Psoas muscle (tissue), 8 donors: ENCODE measurements around the gene CES3. TPM values are rescaled to one million over a fixed set of nuclear protein-coding genes. Genes with fewer than 3 reads are reported as not detected.
"Not testable (repeated sequence)": the region's sequence is repeated elsewhere in the genome, so short reads cannot be mapped to it uniquely, and the experiment has no call there.

Experiments used
- ATAC-seq, 4 donors: fragments of 200-7000 bp; cut with Tn5 transposase; one replicate each; pipeline ENCODE4 v1.9.1; 2020; ENCODE audit warnings: moderate library complexity in 3 of 4, mild to moderate bottlenecking in 2 of 4
- DNase-seq, 2 donors: peaks; one replicate each; pipeline ENCODE4 v3.0.0-alpha.2; 2020
- H3K27ac ChIP-seq: fragments of 200-600 bp; one replicate; pipeline ENCODE4 v1.8.0; 2022
- H3K27me3 ChIP-seq, 3 donors: fragments of 200-600 bp in 1 of 3; one replicate each; pipeline versions ENCODE4 v1.6.1 to v1.8.0; 2013 to 2022; ENCODE audit warnings: low read length in 2 of 3, mild to moderate bottlenecking in 2 of 3, moderate library complexity in 1 of 3; ENCODE audit not compliant: insufficient read depth in 3 of 3
- H3K36me3 ChIP-seq, 2 donors: fragments of 200-600 bp in 1 of 2; one replicate each; pipeline versions ENCODE4 v1.6.1 to v1.8.0; 2013 to 2022; ENCODE audit warnings: low read depth in 1 of 2, mild to moderate bottlenecking in 1 of 2, moderate library complexity in 1 of 2; ENCODE audit not compliant: insufficient read depth in 1 of 2
- H3K4me1 ChIP-seq: fragments of 200-600 bp; one replicate; pipeline ENCODE4 v1.8.0; 2022
- H3K4me3 ChIP-seq: fragments of 200-600 bp; one replicate; pipeline ENCODE4 v1.8.0; 2022; ENCODE audit warnings: mild to moderate bottlenecking
- H3K9me3 ChIP-seq: fragments of 200-600 bp; one replicate; pipeline ENCODE4 v1.8.0; 2022
- CTCF ChIP-seq: fragments of 200-600 bp; IDR thresholded peaks from one replicate; pipeline ENCODE4 v1.8.0; 2022; ENCODE audit warnings: antibody characterized with exemption
- WGBS, 3 donors: extraction: QIAGEN DNeasy Blood & Tissue Kit; methylation state at CpG; one replicate each; pipeline versions ENCODE4 v1.1.6 to v1.1.7; 2013; 5-methylcytosine and 5-hydroxymethylcytosine counted together
- intact Hi-C, 2 donors: fragments of 100-400 bp; cut with DNase I; formaldehyde crosslinking; loops; one replicate each; pipeline versions ENCODE4 v1.11.0 to v1.14.2; 2022
- polyA plus RNA-seq, 3 donors: library from polyadenylated mRNA; stranded (reverse); fragments of 200-250 nt; gene quantifications; one replicate each; pipeline ENCODE4 v1.2.3, GENCODE V29; 2013
- total RNA-seq, 4 donors: library from RNA; stranded (reverse); fragmentation: NEBNext Ultra II Directional in 2 of 4; extraction: Animal tissue kit (Norgen Biotek cat#: 25700) in 2 of 4; gene quantifications; one replicate each; pipeline versions ENCODE4 v1.2.1 to v1.2.4, GENCODE V29; 2021 to 2023
- donor health status: healthy with polysubstance abuse.
- donor health status: DM: no; HTN: no; CAD: no; lungs with moderate emphysema.
- donor health status: Bipolar disorder and iron deficiency.
- donor health status: healthy.
- donor health status: DM: yes; HTN: yes; CAD: no.
- donor health status: DM: no; HTN: no; CAD: no.
- donor health status: DM: no; HTN: no; CAD: no.
- donor health status: DM: yes; HTN: yes; CAD: no.

CES3 gene
- total and polyA plus RNA-seq, 7 donors = 0.48 to 15.2 (median 9.7) TPM

GRCh38 chr16:66986559-66986958, 25.5 kb downstream of the CES3 start:
- no peak for ATAC-seq
- Histone ChIP-seq H3K9me3 (no peaks in the 10 kb centered on the region), H3K4me3 (no peak overlapping the region), H3K27ac (no peak overlapping the region), H3K4me1 (no peaks in the 10 kb centered on the region), H3K36me3 (peaks cover 0 to 3% of the 10 kb centered on the region in 2 donors), H3K27me3 (no peaks in the 10 kb centered on the region)
- DNase-seq = no peak
- intact Hi-C loops = no loop called here
- 92 to 99% (median 93%) methylated on average over 6 of the region's 6 CpGs for WGBS, 3 donors
- TF ChIP-seq CTCF = no peak

GRCh38 chr16:66988197-66988788, 27.2 kb downstream of the CES3 start, which contains the start of gene CES4A:
Gene CES4A, plus strand, starts transcription at chr16:66988589. Its CDS starts 184 bp downstream, at chr16:66988773.
- ATAC-seq (peak; percentile 71 to 93 (median 85)), DNase-seq (peak in 1 of 2 donors; percentile 36)
- intact Hi-C loops = no loop called here
- Histone ChIP-seq H3K36me3 (no peaks in the 10 kb centered on the region), H3K9me3 (no peaks in the 10 kb centered on the region), H3K4me3 (no peak within 1 kb of the TSS), H3K27me3 (no peaks in the 10 kb centered on the region), H3K4me1 (no peaks in the 10 kb centered on the region), H3K27ac (no peak within 1 kb of the TSS)
- TF ChIP-seq CTCF = no peak
- 48 to 57% (median 49%) methylated on average over 11 of the region's 11 CpGs for WGBS, 3 donors

GRCh38 chr16:66991545-66992077, 30.5 kb downstream of the CES3 start:
- Histone ChIP-seq H3K27ac (no peak overlapping the region), H3K36me3 (no peaks in the 10 kb centered on the region), H3K9me3 (no peaks in the 10 kb centered on the region), H3K4me1 (peaks cover 8% of the 10 kb centered on the region), H3K4me3 (no peak overlapping the region), H3K27me3 (no peaks in the 10 kb centered on the region)
- ATAC-seq (no peak), DNase-seq (no peak)
- intact Hi-C loops = no loop called here
- no peak for TF ChIP-seq CTCF
- 76 to 91% (median 85%) methylated on average over 2 of the region's 2 CpGs for WGBS, 3 donors

GRCh38 chr16:66993558-66993957, 32.5 kb downstream of the CES3 start:
- H3K27me3 ChIP-seq, intact Hi-C loops, H3K9me3 ChIP-seq, ATAC-seq, H3K36me3 ChIP-seq, H3K4me1 ChIP-seq, H3K27ac ChIP-seq, DNase-seq, H3K4me3 ChIP-seq: not testable (repeated sequence)
- 86 to 97% (median 94%) methylated on average over 11 to 12 of the region's 12 CpGs for WGBS, 3 donors

- Histone ChIP-seq H3K27ac (peak overlapping the region; percentile 60), H3K4me3 (no peak overlapping the region), H3K36me3 (no peaks in the 10 kb centered on the region), H3K4me1 (peaks cover 9% of the 10 kb centered on the region), H3K9me3 (no peaks in the 10 kb centered on the region), H3K27me3 (no peaks in the 10 kb centered on the region)
- 33 to 45% (median 42%) methylated on average over 6 of the region's 6 CpGs for WGBS, 3 donors
- ATAC-seq (peak; percentile 89 to 93 (median 92)), DNase-seq (peak; percentile 66 to 86)
- intact Hi-C loops = no loop called here
- no peak for TF ChIP-seq CTCF
These were observed 35.4 kb downstream of the CES3 start for GRCh38 chr16:66996324-66996982.
